IPS-NIHi7 (cell line): ENCODE data around the gene S100A5.
"Not testable (repeated sequence)": the region's sequence is repeated elsewhere in the genome, so short reads cannot be mapped to it uniquely, and the experiment has no call there.

Experiments
- DNase-seq: peaks from one replicate; pipeline ENCODE4 v3.0.0; 2012; ENCODE audit warnings: mixed read lengths; ENCODE audit errors: extremely low spot score

The S100A5 gene

GRCh38 chr1:153566414-153567371 is 26.0 kb upstream of the S100A5 start:
- DNase-seq: peak; percentile 92

- no peak for DNase-seq
These were observed 25.0 kb upstream of the S100A5 start, which contains the start of gene S100A2 for GRCh38 chr1:153565529-153566374. Gene S100A2 (minus strand): TSS chr1:153565844. CDS start chr1:153563877, 1,967 bp downstream.

- no peak for DNase-seq
These were observed 23.3 kb upstream of the S100A5 start for GRCh38 chr1:153563991-153564390.

- DNase-seq: no peak
These were observed 22.8 kb upstream of the S100A5 start for GRCh38 chr1:153563483-153563901.

GRCh38 chr1:153562021-153562420 is 21.3 kb upstream of the S100A5 start:
- not testable (repeated sequence) for DNase-seq

- DNase-seq: no peak
These were observed 20.8 kb upstream of the S100A5 start for GRCh38 chr1:153561466-153561985.

GRCh38 chr1:153560771-153561465 is 20.2 kb upstream of the S100A5 start:
- DNase-seq: no peak

GRCh38 chr1:153560241-153560640 is 19.5 kb upstream of the S100A5 start:
- DNase-seq: no peak

- no peak for DNase-seq
These were observed 17.1 kb upstream of the S100A5 start for GRCh38 chr1:153557877-153558276.

GRCh38 chr1:153556348-153556747 is 15.6 kb upstream of the S100A5 start:
- DNase-seq: no peak

- peak; percentile 5 for DNase-seq
These were observed 13.3 kb upstream of the S100A5 start for GRCh38 chr1:153553830-153554541.

- DNase-seq: no peak
These were observed 12.4 kb upstream of the S100A5 start for GRCh38 chr1:153553096-153553495.

- DNase-seq: peak; percentile 51
These were observed 11.6 kb upstream of the S100A5 start for GRCh38 chr1:153552335-153552734.

GRCh38 chr1:153550827-153551500 is 10.2 kb upstream of the S100A5 start:
- DNase-seq: no peak

GRCh38 chr1:153550398-153550758 is 9.6 kb upstream of the S100A5 start:
- no peak for DNase-seq

GRCh38 chr1:153549741-153550397 is 9.1 kb upstream of the S100A5 start:
- DNase-seq: no peak

GRCh38 chr1:153548722-153549688 is 8.3 kb upstream of the S100A5 start, which contains the start of gene S100A3:
Gene S100A3 (minus strand): TSS chr1:153549258. CDS start chr1:153548485, 773 bp downstream.
- peak; percentile 5 for DNase-seq
